22Rv1 (cell line): ENCODE measurements around the gene PALS2.

ENCODE experiments used
- H3K27ac ChIP-seq: fragments of 450-650 bp; 2 replicates; pipeline ENCODE4 v1.5.1; 2017
- CTCF ChIP-seq: fragments of 450-650 bp; IDR thresholded peaks from 2 replicates; pipeline ENCODE4 v1.5.1; 2017; ENCODE audit warnings: mild to moderate bottlenecking
- ZFX ChIP-seq: fragments of 450-650 bp; IDR thresholded peaks from 2 replicates; pipeline ENCODE4 v1.6.1; 2017; ENCODE audit warnings: antibody characterized with exemption, borderline replicate concordance

Gene PALS2

DNA sequence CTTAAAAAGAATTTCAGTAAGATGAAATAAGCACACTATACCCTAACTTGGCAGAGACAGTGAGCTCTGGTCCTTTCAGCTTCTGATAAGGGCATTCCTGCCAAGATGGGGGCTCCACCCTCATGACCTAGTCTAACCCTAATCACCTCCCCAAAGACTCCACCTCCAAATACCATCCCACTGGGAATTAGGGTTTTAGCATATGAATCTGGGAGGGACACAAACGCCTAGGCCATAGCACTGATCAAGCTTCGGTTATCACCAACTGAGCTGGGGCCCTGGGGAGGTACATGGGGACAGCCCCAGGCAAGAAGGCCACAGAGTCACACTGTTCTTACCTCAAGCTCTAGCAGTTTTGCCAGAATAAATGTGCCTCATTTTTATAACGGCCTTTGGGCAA, 31.4 kb downstream of the PALS2 start:
- TF ChIP-seq CTCF, result no peak
- no peak for TF ChIP-seq ZFX
- H3K27ac ChIP-seq, result no peak overlapping the region

- H3K27ac ChIP-seq, result no peak overlapping the region
- TF ChIP-seq ZFX, result no peak
- no peak for TF ChIP-seq CTCF
Measured at GRCh38 chr7:24608504-24608903, 35.3 kb downstream of the PALS2 start.

GRCh38 chr7:24609059-24609458, 35.8 kb downstream of the PALS2 start:
- TF ChIP-seq ZFX (no peak), CTCF (no peak)

GRCh38 chr7:24609570-24609969, 36.3 kb downstream of the PALS2 start:
- no peak for TF ChIP-seq ZFX
- TF ChIP-seq CTCF, result no peak
- no peak overlapping the region for H3K27ac ChIP-seq

More at GRCh38 chr7:24609059-24609458, 35.8 kb downstream of the PALS2 start:
- H3K27ac ChIP-seq, result no peak overlapping the region

DNA sequence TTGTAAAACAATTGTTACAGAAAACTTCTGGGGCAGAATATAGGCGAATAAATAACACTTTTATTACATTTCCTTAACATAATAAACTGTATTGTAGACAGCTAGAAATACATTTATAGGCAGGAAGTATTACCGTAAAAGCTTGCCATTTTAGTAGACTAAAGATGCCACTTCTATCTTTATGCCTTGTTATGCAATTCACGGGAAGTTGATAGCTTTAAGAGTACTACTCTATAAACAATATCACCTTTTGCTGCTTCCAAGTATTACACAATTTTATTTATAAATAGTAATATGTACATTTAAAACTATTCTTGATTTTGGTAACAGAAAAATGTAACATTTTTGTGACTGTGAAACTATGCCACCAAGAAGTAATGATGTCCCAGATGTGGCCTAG, 37.9 kb downstream of the PALS2 start:
- no peak for TF ChIP-seq ZFX
- TF ChIP-seq CTCF, result no peak
- H3K27ac ChIP-seq, result no peak overlapping the region

GRCh38 chr7:24617957-24618616, 44.8 kb downstream of the PALS2 start:
- TF ChIP-seq CTCF, result no peak
- TF ChIP-seq ZFX, result no peak
- no peak overlapping the region for H3K27ac ChIP-seq

DNA sequence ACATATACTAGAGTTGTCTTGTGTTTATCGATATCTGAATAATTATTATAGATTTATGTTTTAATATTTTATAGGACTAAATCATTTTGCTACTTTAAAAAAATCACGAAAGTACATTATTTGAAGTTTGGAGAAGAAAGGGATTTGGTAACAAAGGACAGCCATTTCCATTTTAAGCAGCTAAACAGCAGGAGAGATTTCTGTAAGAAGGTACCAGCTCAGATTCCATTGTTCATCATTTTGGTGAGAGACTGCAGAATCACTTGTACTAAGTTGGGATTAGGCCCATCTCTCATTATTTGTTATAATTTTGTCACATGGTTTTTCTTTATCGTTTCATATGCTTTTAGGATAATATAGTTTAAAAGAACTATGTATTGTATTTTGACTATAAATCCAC, 46.7 kb downstream of the PALS2 start:
- no peak overlapping the region for H3K27ac ChIP-seq
- no peak for TF ChIP-seq ZFX
- TF ChIP-seq CTCF, result no peak
